Measurements from ENCODE around the gene CYCS. TPM values are rescaled to one million over a fixed set of nuclear protein-coding genes. Genes with fewer than 3 reads are reported as not detected.
A peak's percentile ranks its signal among the peaks of the same experiment; 100 is the strongest.
"Not testable (repeated sequence)": the region's sequence is repeated elsewhere in the genome, so short reads cannot be mapped to it uniquely, and the experiment has no call there.

CYCS gene
- total RNA-seq, 1 donor from 2014 or later, result 280 TPM

DNA sequence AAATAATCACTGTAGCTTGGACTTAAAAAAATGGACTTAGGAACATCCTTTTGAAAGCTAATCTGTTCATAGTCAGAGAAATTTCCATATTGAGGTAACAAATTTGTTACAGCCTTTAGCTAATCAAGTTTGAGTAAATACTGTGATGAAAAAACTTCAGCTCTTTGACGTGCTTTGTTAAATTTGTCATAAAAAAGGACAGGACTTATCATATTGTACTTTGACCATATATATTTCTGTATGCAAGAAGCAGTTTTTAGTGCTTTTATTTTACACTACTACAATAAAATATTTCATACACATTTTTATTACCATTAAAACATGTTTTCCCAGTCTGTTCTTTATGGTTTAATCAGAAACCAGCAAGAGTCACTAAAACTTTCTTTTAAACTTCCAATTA lies 14.5 kb upstream of the CYCS start:
- H3K4me1 Mint-ChIP-seq, result no peaks in the 10 kb centered on the region
- no peak overlapping the region for H3K27ac Mint-ChIP-seq
- H3K27me3 Mint-ChIP-seq, result no peaks in the 10 kb centered on the region
- H3K36me3 Mint-ChIP-seq (ENCODE audit: low read depth), result peaks cover 4% of the 10 kb centered on the region
- no peak for DNase-seq
- intact Hi-C loops (cut with micrococcal nuclease), result no loop called here
- H3K4me3 Mint-ChIP-seq, result no peak overlapping the region
- no peaks in the 10 kb centered on the region for H3K9me3 Mint-ChIP-seq

DNA sequence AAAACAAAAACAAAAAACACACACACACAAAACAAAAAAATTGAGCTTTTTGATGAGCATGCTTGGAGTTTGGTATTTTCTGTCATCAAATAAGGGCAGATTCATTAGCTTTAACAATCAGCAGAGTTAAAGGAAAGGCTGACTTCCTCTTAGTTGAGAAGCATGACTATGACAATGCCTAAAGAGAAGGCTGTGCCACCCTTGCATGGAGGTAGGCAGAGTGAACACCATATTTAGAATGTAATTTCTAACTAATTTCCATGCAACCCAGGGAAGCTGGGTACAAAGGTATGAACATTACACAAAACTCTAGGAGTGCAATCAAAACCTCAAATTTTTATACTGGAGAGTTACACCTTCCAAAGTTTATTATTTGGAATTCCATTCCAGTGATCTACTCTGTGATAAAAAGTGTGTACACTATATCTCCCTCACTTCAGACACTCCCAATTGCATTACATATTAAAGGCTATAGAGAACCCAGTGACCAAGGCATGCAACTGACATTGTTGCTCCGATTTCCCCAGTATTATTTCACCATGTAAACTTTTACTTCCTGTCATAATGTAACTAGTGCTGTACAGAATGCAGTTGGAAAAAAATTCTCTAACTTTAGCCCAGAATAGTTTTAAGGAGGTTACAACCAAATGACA lies 9.4 kb upstream of the CYCS start:
- Mint-ChIP-seq H3K9me3 (peaks cover 11% of the 10 kb centered on the region), H3K36me3 (ENCODE audit: low read depth) (peaks cover 4% of the 10 kb centered on the region), H3K27me3 (no peaks in the 10 kb centered on the region), H3K4me3 (no peak overlapping the region), H3K4me1 (peaks cover 7% of the 10 kb centered on the region), H3K27ac (no peak overlapping the region)
- intact Hi-C loops (cut with micrococcal nuclease), result no loop called here
- no peak for DNase-seq

DNA sequence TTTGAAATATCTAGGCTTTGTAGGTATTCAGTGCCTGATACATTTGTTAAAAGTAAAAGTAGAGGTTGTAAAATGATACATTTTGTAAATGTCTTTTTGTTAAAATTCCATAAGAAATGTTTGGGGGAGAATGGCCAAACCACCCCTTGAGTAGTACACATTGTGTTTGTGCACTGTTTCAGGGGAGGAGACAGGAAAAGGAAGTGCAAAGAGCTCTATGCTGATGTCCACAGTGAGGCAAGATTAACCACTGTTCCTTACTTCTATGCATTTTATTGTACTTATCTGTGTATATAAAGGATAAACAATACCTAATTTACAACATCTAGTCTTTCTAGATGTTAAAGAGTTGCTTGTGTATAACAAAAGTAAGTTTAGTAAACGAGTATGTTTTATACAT lies 7.4 kb upstream of the CYCS start:
- H3K4me3 Mint-ChIP-seq, result no peak overlapping the region
- DNase-seq, result no peak
- peaks cover 7% of the 10 kb centered on the region for H3K4me1 Mint-ChIP-seq
- H3K27me3 Mint-ChIP-seq, result no peaks in the 10 kb centered on the region
- intact Hi-C loops (cut with micrococcal nuclease), result no loop called here
- peaks cover 11% of the 10 kb centered on the region for H3K9me3 Mint-ChIP-seq
- H3K36me3 Mint-ChIP-seq (ENCODE audit: low read depth), result peaks cover 4% of the 10 kb centered on the region
- no peak overlapping the region for H3K27ac Mint-ChIP-seq

DNA sequence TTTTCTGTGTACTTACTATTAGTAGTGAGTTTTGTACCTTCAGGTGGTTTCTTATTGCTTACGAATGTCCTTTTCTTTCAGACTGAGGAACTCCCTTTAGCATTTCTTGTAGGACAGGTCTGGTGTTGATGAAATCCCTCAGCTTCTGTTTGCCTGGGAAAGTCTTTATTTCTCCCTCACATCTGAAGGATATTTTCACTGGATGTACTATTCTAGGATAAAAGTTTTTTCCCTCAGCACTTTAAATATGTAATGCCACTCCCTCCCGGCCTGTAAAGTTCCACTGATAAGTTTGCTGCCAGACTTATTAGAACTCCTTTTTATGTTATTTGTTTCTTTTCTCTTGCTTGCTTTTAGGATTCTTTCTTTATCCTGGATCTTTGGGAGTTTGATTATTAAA lies 1.7 kb upstream of the CYCS start:
- peak overlapping the region; percentile 11 for H3K4me3 Mint-ChIP-seq
- H3K36me3 Mint-ChIP-seq (ENCODE audit: low read depth), result peaks cover 31% of the 10 kb centered on the region
- peaks cover 6% of the 10 kb centered on the region for H3K9me3 Mint-ChIP-seq
- H3K27me3 Mint-ChIP-seq, result no peaks in the 10 kb centered on the region
- H3K4me1 Mint-ChIP-seq, result peaks cover 28% of the 10 kb centered on the region
- no peak for DNase-seq
- no peak overlapping the region for H3K27ac Mint-ChIP-seq
- intact Hi-C loops (cut with micrococcal nuclease), result loop anchor here (5.0 to 10.0 kb wide), 3 partner anchors 552 to 1829 kb away; partner anchors contain the start of genes CCDC126, MALSU1 and PALS2

DNA sequence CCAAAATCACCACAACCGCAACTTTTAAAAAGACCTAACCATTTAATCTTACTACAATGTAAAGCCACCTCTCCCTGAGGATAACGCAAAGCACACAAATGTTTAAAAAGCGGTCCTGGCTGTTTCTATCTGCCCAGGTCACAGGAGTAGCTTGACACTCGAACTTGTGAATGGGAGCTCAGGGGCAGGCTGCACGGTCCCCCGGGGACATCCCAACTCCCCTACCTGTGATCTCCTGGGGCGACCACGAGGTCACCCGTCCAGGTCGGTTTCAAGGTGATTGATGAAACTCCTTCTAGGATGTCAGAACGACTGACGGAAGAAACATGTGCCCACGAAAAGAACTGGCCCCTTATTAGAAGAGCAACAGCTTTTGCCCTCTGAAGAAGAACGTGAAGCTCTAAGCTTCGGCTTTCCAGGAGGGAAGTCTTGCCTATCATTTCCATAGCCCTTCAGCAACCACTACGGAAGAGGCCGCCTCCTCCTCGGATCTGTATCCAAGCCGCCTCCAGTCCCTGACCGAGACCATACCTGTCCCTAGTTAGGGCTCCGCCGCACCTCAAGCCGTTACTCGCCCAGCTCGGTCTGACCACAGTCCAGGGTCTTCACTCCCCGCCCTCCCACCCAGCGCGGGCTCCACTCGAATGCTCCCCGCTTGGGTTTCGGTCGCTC lies 459 bp downstream of the CYCS start:
- peak overlapping the region; percentile 95 for H3K27ac Mint-ChIP-seq
- peaks cover 49% of the 10 kb centered on the region for H3K36me3 Mint-ChIP-seq (ENCODE audit: low read depth)
- H3K4me1 Mint-ChIP-seq, result peaks cover 33% of the 10 kb centered on the region
- peak; percentile 80 for DNase-seq
- H3K27me3 Mint-ChIP-seq, result no peaks in the 10 kb centered on the region
- H3K9me3 Mint-ChIP-seq, result no peaks in the 10 kb centered on the region
- H3K4me3 Mint-ChIP-seq, result peak overlapping the region; percentile 96
- intact Hi-C loops (cut with micrococcal nuclease), result loop anchor here (1.0 to 10.0 kb wide), 6 partner anchors 36 to 1827 kb away; partner anchors contain the start of genes CCDC126, MALSU1 and PALS2

DNA sequence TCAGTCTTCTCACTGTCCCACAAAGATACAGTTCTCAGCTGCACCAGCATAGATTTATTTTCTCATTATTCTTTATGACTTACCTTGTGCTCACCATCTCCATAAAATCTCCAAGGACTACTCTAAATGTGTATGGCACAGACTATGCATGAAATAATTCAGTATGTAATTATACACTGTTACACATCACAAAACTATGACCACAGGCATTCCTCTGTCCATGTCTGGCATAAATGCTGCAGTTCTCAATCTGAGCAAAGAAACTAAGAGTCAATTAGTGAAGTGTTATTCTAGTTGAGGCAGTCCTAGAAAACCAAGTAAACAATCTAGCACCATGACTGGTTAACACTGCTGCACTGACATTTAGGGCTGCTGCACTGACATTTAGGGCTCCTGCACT lies 2.7 kb downstream of the CYCS start:
- no peak for DNase-seq
- peak overlapping the region; percentile 52 for H3K4me3 Mint-ChIP-seq
- H3K4me1 Mint-ChIP-seq, result peaks cover 40% of the 10 kb centered on the region
- peak overlapping the region; percentile 30 for H3K27ac Mint-ChIP-seq
- no peaks in the 10 kb centered on the region for H3K27me3 Mint-ChIP-seq
- peaks cover 63% of the 10 kb centered on the region for H3K36me3 Mint-ChIP-seq (ENCODE audit: low read depth)
- H3K9me3 Mint-ChIP-seq, result no peaks in the 10 kb centered on the region
- intact Hi-C loops (cut with micrococcal nuclease), result loop anchor here (10.0 kb wide), 1 partner anchor 548 kb away; the partner anchor contains the start of gene PALS2

DNA sequence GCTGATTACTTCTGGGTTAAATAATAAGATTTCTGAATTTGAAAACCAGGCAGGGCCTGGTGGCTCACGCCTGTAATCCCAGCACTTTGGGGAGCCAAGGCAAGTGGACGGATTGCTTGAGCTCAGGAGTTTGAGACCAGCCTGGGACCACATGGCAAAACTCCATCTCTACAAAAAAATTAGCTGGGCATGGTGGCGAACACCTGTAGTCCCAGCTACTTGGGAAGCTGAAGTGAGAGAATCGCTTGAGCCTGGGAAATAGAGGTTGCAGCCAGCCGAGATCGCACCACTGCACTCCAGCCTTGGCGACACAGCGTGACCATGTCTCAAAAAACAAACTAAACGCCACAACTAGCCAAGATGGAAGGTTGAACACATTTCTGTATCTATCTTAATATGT lies 3.5 kb downstream of the CYCS start:
- Mint-ChIP-seq H3K4me1 (peaks cover 43% of the 10 kb centered on the region), H3K4me3 (no peak overlapping the region), H3K36me3 (ENCODE audit: low read depth) (peaks cover 64% of the 10 kb centered on the region), H3K27me3 (no peaks in the 10 kb centered on the region), H3K9me3 (no peaks in the 10 kb centered on the region), H3K27ac (no peak overlapping the region)
- no peak for DNase-seq
- intact Hi-C loops (cut with micrococcal nuclease), result loop anchor here (10.0 kb wide), 1 partner anchor 547 kb away; the partner anchor contains the start of gene PALS2

DNA sequence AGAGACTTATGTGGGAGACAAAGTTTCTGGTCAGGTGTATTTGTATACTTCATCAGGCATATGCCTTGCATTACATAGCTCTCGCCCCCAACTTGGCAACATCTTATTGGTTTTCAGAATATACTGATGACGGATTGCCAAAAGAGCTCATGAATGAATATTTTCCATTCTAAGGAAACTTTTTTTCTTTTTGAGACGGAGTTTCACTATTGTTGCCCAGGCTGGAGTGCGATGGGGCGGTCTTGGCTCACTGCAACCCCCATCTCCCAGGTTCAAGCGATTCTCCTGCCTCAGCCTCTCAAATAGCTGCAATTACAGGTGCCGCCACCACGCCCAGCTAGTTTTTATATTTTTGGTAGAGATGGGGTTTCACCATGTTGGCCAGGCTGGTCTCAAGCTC lies 6.0 kb downstream of the CYCS start:
- Mint-ChIP-seq H3K4me1 (peaks cover 35% of the 10 kb centered on the region), H3K36me3 (ENCODE audit: low read depth) (peaks cover 54% of the 10 kb centered on the region)

DNA sequence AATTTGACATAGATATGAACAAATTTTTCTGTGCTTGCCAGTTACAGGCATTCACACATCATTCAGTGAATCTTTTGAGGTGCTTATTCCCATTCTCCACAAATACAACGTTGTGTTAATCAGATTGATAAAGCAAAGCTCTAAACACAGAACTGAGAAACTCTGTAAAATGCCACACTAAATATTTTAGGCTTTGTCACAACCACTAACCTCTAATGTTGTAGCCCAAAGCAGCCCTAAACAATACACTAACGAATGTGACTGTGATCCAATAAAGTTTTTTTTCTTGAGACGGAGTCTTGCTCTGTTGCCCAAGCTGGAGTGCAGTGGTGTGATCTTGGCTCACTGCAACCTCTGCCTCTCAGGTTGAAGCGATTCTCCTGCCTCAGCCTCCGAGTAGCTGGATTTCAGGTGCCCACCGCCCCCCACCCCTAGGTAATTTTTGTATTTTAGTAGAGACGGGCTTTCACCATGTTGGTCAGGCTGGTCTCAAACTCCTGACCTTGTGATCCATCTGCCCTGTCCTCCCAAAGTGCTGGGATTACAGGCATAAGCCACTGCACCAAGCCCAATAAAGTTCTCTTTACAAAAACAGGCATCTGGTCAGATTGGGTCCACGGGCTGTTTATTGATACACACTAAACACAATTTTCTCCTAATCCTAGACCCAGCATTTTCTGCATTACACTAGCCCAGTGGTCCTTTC lies 6.9 kb downstream of the CYCS start:
- Mint-ChIP-seq H3K9me3 (no peaks in the 10 kb centered on the region), H3K36me3 (ENCODE audit: low read depth) (peaks cover 45% of the 10 kb centered on the region), H3K4me1 (peaks cover 27% of the 10 kb centered on the region)

More for the DNA sequence above, 6.0 kb downstream of the CYCS start:
- Mint-ChIP-seq H3K9me3 (no peaks in the 10 kb centered on the region), H3K27me3 (no peaks in the 10 kb centered on the region), H3K27ac (no peak overlapping the region), H3K4me3 (no peak overlapping the region)
- intact Hi-C loops (cut with micrococcal nuclease), result no loop called here
- no peak for DNase-seq

DNA sequence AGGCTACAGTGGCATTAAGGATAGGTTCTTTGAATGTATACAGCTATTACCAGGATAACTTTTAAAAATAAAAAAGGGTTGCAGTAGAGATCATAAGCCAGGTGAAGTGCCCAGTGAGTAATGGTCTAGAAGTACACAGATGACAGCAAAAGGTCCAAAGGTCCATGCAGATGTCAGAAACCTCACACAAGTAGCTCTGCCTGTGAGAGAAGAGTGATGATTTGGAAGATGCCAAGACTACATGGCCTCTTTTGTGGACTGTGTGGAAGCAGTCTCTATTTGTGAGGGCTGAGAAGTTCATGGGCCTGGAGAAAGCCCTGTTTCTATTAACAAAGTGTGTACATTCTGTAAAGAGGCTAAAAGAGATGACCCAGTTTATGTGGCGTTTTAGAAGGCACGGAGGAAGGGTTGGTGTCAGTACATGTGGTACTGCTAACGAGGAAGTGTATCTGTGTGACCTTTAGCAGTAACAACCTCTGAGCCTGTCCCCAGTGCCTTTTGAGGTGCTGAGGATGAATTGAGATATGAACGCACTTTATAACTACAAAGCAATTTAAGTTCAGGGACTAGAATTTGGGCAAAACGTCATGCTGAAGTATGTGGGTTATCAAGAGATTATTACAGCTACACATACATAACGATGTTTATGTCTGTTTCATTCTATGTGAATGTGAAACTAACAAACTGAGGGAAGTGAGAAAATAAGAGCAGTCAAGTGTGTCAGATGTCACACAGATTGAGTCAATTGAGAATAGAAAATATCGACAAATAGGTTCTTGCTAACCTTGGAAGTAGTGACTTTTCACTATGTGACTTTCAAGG lies 7.6 kb downstream of the CYCS start:
- no peaks in the 10 kb centered on the region for H3K9me3 Mint-ChIP-seq
- peak overlapping the region; percentile 61 for H3K27ac Mint-ChIP-seq
- H3K36me3 Mint-ChIP-seq (ENCODE audit: low read depth), result peaks cover 41% of the 10 kb centered on the region
- DNase-seq, result no peak
- intact Hi-C loops (cut with micrococcal nuclease), result no loop called here
- H3K27me3 Mint-ChIP-seq, result no peaks in the 10 kb centered on the region
- no peak overlapping the region for H3K4me3 Mint-ChIP-seq
- peaks cover 25% of the 10 kb centered on the region for H3K4me1 Mint-ChIP-seq

More for the DNA sequence above, 6.9 kb downstream of the CYCS start:
- intact Hi-C loops (cut with micrococcal nuclease), result no loop called here
- Mint-ChIP-seq H3K4me3 (no peak overlapping the region), H3K27me3 (no peaks in the 10 kb centered on the region), H3K27ac (peak overlapping the region; percentile 40)
- no peak for DNase-seq

DNA sequence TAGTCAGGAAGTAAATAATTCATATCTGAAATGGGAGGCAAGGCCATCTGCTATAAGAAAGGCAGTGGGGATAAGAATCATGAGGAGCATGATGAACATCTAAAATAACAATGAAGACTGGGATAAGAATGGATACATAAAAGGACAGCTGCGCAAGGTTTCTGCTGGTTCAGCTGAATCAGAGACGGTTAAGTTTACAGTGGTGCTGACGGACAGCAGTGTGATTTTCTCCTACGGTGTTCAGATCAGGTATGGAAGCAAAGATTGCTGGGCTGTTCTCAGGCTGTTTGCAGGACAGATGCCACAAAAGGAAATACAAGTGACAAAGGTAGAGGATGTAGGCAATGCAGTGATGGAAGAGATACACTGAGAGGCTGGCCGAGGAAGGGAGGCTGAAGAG lies 8.4 kb downstream of the CYCS start:
- Mint-ChIP-seq H3K27me3 (no peaks in the 10 kb centered on the region), H3K36me3 (ENCODE audit: low read depth) (peaks cover 35% of the 10 kb centered on the region), H3K4me1 (peaks cover 16% of the 10 kb centered on the region), H3K4me3 (no peak overlapping the region), H3K27ac (peak overlapping the region; percentile 2), H3K9me3 (no peaks in the 10 kb centered on the region)
- no peak for DNase-seq
- intact Hi-C loops (cut with micrococcal nuclease), result no loop called here

DNA sequence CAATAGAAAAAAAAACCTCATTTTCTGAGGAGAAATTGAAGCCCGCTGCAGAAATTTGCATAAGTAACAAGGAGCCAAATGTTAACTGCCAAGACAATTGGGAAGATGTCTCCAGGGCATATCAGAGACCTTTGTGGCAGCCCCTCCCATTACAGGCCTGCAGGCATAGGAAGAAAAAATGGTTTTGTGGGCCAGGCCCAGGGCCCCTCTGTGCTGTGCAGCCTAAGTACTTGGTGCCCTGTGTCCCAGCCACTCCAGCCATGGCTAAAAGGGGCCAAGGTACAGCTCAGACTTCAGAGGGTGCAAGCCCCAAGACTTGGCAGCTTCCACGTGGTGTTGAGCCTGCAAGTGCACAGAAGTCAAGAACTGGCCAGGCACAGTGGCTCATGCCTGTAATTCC lies 14.5 kb downstream of the CYCS start:
- H3K27me3 Mint-ChIP-seq; DNase-seq; intact Hi-C loops (cut with micrococcal nuclease); H3K36me3 Mint-ChIP-seq (ENCODE audit: low read depth); H3K4me1 Mint-ChIP-seq; H3K9me3 Mint-ChIP-seq; H3K4me3 Mint-ChIP-seq; H3K27ac Mint-ChIP-seq: not testable (repeated sequence)

DNA sequence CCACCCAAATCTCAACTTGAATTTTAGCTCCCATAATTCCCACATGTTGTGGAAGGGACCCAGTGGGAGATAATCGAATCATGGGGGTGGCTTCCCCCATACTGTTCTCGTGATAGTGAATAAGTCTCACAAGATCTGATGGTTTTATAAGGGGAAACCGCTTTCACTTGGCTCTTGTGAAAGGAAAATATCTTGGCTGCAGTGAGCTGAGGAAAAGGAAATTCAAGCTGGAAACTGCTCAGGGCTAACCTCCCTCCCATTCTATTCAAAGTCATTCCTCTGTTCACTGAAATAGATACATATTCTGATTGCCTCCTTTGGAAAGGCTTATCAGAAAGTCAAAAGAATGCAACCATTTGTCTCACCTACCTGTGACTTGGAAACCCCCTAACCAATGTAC lies 15.8 kb downstream of the CYCS start:
- H3K27me3 Mint-ChIP-seq, result peaks cover 6% of the 10 kb centered on the region
- H3K36me3 Mint-ChIP-seq (ENCODE audit: low read depth), result peaks cover 3% of the 10 kb centered on the region
- DNase-seq, result no peak
- intact Hi-C loops (cut with micrococcal nuclease), result no loop called here
- H3K9me3 Mint-ChIP-seq, result no peaks in the 10 kb centered on the region
- H3K4me1 Mint-ChIP-seq, result no peaks in the 10 kb centered on the region
- H3K4me3 Mint-ChIP-seq, result no peak overlapping the region
- H3K27ac Mint-ChIP-seq, result no peak overlapping the region
